Measurements from ENCODE around the gene ADAM23.

DNA sequence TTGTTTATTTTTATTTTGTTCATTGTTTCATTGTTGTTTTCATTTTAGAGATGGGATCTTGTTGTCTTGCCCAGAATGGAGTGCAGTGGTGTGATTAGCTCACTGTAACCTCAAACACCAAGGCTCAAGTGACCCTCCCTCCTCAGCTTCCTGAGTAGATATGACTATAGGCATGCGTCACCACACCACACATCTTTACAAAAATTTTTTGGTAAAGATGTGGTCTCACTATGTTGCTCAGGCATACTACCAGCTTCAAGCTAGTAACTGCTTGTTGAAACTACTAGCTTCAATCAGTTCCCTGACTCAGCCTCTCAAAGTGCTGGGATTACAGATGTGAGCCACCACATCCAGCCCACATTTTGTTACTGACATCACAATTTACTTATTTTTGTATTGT is 213.8 kb downstream of the ADAM23 start:
- TF ChIP-seq CTCF (IDR thresholded peaks at IDR 0.05) (no peak), E2F6 (IDR thresholded peaks at IDR 0.05; ENCODE audit: borderline replicate concordance, low read depth) (no peak), POLR2A (IDR thresholded peaks at IDR 0.05; ENCODE audit: low read length) (no peak), ZNF302 (CRISPR knock-in tag; IDR thresholded peaks at IDR 0.05) (no peak)

Data from A549 (cell line).